Choroid plexus epithelial cell (primary cell): Measurements from ENCODE around the gene EPS8L3.
"Not testable (repeated sequence)": the region's sequence is repeated elsewhere in the genome, so short reads cannot be mapped to it uniquely, and the experiment has no call there.

ENCODE experiments used
- DNase-seq: peaks from one replicate; pipeline ENCODE4 v3.0.0-alpha.2; 2010; ENCODE audit warnings: low read depth
- H3K4me3 ChIP-seq: 2 replicates; pipeline ENCODE4 v1.5.1; 2011; ENCODE audit warnings: low read depth, mild to moderate bottlenecking, control low read depth, low read length, moderate library complexity
- CTCF ChIP-seq: conservative IDR thresholded peaks from 2 replicates; pipeline ENCODE4 v1.5.1; 2011; ENCODE audit warnings: low read depth, mild to moderate bottlenecking, control low read depth, inconsistent platforms, low read length, moderate library complexity

The EPS8L3 gene

DNA sequence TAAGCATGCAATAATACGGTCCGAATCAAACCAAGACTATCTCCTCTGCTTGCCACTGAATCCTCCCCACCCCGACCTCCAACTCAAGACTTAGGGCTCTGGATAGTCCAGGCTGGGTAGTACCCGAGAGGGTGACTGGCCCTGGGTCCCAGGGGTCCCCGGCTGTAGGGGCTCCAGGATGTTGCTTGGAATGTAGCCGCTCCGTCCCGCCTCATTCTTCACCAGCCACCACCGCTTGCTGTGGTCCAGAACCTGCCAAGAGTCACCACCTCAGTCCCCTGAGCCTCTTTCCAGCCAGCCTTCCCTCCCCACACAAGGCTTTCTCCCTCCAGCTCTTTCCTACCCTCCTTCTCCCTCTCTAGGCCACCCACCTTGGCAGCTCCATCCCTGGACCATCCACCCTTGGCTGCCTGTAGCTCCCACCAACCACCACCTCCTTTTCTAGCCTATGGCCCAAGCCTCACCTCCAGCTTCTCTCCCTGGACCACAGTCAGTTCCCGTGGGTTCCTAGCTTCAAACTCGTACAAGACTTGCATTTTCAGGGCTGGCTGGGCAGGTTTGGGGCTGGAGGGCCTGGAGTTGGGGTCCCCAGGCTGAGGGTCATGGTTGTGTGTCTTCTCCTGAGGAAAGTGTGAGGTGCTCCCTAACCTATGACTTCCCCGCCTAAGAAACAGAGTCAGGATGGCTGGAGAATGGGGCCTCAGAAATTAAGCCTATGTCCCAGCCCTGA lies 12.0 kb downstream of the EPS8L3 start:
- no peak overlapping the region for H3K4me3 ChIP-seq
- DNase-seq: no peak
- no peak for TF ChIP-seq CTCF

DNA sequence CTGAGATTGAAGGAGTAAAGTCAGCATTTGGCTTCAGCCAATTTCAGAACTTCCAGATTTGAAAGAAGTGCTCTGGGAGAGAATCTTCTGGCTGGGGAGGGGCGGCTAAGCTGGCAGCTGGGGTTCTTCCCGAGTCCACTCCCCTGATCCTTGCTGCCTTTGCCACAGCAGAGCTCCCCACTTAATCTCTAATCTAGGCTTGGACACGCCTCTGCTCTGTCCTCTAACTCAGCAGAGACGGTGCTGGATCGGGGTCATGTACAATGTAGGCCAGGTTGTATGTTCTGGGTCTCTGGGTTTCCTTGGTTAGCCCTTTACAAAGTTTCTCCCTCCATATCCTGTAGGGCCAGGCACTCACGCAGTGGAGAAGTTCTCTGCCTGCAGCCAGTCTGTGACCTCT lies 12.8 kb downstream of the EPS8L3 start:
- H3K4me3 ChIP-seq: no peak overlapping the region
- no peak for DNase-seq
- no peak for TF ChIP-seq CTCF

GRCh38 chr1:109750241-109750882 lies 13.4 kb downstream of the EPS8L3 start:
- no peak for DNase-seq

DNA sequence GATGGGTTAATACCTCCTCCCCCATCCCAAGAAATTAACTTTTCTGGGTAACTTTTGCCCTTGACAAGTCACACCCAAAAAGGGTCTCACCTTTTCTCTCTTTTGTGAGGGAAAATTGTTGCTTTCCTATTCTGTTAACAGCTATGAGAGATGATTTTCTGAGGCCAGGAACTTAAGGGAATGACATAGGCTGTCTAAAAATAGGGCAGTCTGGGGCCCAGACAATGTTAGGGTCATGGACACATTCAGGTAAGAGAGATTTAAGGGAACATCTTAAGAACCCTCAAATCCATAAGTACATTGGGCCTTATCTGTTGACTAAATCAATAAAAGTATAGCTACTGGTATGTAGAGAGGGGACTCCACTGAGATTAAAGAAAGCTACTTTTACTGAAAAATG lies 14.5 kb downstream of the EPS8L3 start:
- no peak for TF ChIP-seq CTCF
- DNase-seq: no peak
- no peak overlapping the region for H3K4me3 ChIP-seq

More at GRCh38 chr1:109750241-109750882, 13.4 kb downstream of the EPS8L3 start:
- no peak overlapping the region for H3K4me3 ChIP-seq
- TF ChIP-seq CTCF: no peak

DNA sequence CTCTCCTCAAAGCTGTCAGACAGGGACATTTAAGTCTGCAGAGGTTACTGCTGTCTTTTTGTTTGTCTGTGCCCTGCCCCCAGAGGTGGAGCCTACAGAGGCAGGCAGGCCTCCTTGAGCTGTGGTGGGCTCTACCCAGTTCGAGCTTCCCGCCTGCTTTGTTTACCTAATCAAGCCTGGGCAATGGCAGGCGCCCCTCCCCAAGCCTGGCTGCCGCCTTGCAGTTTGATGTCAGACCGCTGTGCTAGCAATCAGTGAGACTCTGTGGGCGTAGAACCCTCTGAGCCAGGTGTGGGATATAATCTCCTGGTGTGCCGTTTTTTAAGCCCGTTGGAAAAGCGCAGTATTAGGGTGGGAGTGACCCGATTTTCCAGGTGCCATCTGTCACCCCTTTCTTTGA lies 15.4 kb downstream of the EPS8L3 start:
- H3K4me3 ChIP-seq, DNase-seq: not testable (repeated sequence)

DNA sequence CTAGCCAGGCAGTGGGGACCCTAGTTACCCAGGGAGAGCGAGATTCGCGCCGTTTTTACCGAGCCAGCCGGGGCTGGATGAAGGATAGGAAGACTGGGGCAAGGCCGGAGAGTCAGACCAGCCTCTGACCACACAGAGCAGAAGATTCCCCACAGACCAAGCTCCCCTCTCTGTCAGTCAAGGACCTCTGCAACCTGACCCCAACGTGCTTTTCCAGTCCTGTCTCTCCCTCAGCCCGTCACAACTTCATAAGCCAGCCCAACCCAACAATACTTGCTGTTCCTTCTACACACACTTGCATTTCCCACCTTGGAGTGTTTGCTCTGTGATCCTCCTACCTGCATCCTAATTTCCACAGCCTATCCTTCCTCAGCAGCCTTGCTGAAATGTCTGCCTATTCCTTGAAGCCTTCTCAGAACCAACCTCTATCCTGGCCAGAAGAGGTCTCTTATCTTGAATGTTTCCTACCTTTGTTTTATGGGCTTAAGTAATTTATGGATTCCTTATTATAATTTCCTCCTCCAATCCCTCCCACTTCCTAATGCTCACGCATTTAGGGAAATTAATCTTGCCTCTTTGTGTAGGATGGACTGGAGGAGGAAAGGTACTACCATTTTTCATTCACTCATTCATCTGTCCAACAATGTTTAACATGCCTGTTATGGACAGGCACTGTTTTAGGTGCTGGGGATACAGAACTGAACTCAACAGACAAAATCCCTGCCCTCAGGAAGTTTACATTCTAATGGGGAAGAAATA lies 22.9 kb downstream of the EPS8L3 start, which contains the start of gene GSTM3:
GSTM3 (minus strand) TSS at position 424 of the 759 bp plus-strand sequence. CDS start 751 bp downstream, outside the sequence.
- TF ChIP-seq CTCF: peak; percentile 8
- peak within 1 kb of the TSS; percentile 78 for H3K4me3 ChIP-seq
- DNase-seq: no peak

- peak overlapping the region; percentile 78 for H3K4me3 ChIP-seq
- DNase-seq: peak; percentile 49
- TF ChIP-seq CTCF: no peak
Observed at GRCh38 chr1:109739738-109740614, 23.7 kb downstream of the EPS8L3 start.
